Ishikawa (cell line): Measurements from ENCODE around the gene TBX10.

Experiments
- CREB1 ChIP-seq: IDR thresholded peaks from 2 replicates; pipeline ENCODE4 v1.6.1; 2012; ENCODE audit warnings: low read depth
- EGR1 ChIP-seq: IDR thresholded peaks from 2 replicates; pipeline ENCODE4 v1.6.1; 2012
- EP300 ChIP-seq: IDR thresholded peaks from 2 replicates; pipeline ENCODE4 v1.6.1; 2012; ENCODE audit warnings: borderline replicate concordance
- NFIC ChIP-seq: IDR thresholded peaks from 2 replicates; pipeline ENCODE4 v1.6.1; 2012
- RAD21 ChIP-seq: IDR thresholded peaks from 2 replicates; pipeline ENCODE4 v1.6.1; 2012; ENCODE audit warnings: low read depth
- TAF1 ChIP-seq: IDR thresholded peaks from 2 replicates; pipeline ENCODE4 v1.6.1; 2012; ENCODE audit warnings: low read depth, mild to moderate bottlenecking
- TCF12 ChIP-seq: IDR thresholded peaks from 2 replicates; pipeline ENCODE4 v1.6.1; 2012; ENCODE audit warnings: low read depth
- TEAD4 ChIP-seq: IDR thresholded peaks from 2 replicates; pipeline ENCODE4 v1.6.1; 2012
- YY1 ChIP-seq: IDR thresholded peaks from 2 replicates; pipeline ENCODE4 v1.6.1; 2012; ENCODE audit warnings: low read depth
- TF ChIP-seq, protein P1 (sequence below): IDR thresholded peaks from 2 replicates; pipeline ENCODE4 v1.6.1; 2012; ENCODE audit warnings: low read depth, mild to moderate bottlenecking
- TF ChIP-seq, protein P2 (sequence below): IDR thresholded peaks from 2 replicates; pipeline ENCODE4 v1.6.1; 2012

DNA sequence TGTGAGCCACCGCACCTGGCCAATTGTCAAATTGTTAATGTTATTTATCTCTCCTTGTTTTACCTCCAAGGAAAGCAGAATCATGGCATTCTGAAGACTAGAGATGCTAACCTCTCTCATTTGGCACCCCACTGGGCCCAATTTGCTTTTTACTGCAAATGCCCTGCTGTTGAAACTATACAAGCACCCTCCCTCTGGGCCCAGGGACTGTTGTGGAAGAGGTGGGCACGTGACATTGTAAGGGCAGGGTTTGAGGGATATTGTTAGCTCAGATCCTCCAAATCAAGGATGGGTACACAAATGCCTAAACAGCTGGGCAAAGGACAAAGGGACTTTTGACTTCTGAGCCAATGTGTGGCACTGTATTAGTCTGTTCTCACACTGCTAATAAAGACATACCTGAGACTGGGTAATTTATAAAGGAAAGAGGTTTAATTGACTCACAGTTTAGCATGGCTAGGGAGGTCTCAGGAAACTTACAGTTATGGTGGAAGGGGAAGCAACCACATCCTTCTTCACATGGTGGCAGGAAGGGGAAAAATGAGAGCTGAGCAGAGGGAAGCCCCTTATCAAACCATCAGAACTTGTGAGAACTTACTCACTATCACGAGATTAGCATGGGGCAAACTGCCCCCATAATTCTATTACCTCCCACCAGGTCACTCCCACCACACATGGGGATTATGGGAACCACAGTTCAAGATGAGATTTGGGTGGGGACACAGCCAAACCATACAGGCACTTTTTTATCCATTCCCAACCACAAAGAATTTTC, 41.3 kb upstream of the TBX10 start:
- TF ChIP-seq, protein P1, sequence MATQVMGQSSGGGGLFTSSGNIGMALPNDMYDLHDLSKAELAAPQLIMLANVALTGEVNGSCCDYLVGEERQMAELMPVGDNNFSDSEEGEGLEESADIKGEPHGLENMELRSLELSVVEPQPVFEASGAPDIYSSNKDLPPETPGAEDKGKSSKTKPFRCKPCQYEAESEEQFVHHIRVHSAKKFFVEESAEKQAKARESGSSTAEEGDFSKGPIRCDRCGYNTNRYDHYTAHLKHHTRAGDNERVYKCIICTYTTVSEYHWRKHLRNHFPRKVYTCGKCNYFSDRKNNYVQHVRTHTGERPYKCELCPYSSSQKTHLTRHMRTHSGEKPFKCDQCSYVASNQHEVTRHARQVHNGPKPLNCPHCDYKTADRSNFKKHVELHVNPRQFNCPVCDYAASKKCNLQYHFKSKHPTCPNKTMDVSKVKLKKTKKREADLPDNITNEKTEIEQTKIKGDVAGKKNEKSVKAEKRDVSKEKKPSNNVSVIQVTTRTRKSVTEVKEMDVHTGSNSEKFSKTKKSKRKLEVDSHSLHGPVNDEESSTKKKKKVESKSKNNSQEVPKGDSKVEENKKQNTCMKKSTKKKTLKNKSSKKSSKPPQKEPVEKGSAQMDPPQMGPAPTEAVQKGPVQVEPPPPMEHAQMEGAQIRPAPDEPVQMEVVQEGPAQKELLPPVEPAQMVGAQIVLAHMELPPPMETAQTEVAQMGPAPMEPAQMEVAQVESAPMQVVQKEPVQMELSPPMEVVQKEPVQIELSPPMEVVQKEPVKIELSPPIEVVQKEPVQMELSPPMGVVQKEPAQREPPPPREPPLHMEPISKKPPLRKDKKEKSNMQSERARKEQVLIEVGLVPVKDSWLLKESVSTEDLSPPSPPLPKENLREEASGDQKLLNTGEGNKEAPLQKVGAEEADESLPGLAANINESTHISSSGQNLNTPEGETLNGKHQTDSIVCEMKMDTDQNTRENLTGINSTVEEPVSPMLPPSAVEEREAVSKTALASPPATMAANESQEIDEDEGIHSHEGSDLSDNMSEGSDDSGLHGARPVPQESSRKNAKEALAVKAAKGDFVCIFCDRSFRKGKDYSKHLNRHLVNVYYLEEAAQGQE: no peak
- TF ChIP-seq RAD21: no peak
- no peak for TF ChIP-seq YY1
- no peak for TF ChIP-seq TCF12
- TF ChIP-seq EGR1: no peak
- TF ChIP-seq, protein P2, sequence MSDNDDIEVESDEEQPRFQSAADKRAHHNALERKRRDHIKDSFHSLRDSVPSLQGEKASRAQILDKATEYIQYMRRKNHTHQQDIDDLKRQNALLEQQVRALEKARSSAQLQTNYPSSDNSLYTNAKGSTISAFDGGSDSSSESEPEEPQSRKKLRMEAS: no peak
- TF ChIP-seq EP300: no peak
- no peak for TF ChIP-seq TAF1
- no peak for TF ChIP-seq TEAD4
- TF ChIP-seq NFIC: no peak
- no peak for TF ChIP-seq CREB1
